PC-3 (cell line): ENCODE measurements around the gene SLIT2. TPM values are rescaled to one million over a fixed set of nuclear protein-coding genes. Genes with fewer than 3 reads are reported as not detected.

Experiments used
- ATAC-seq: fragments of 200-7000 bp; cut with Tn5 transposase; 2 replicates; pipeline ENCODE4 v1.9.1; 2020; ENCODE audit warnings: mild to moderate bottlenecking, moderate library complexity
- BruUV-seq: library from RNA; stranded (reverse); fragments of 400-500 nt; replicated peaks from 2 replicates; lab custom pipeline; 2021; lab: Mats Ljungman, UMichigan
- CTCF ChIA-PET: fragments of 300-600 bp; sonication (Branson Sonifier 250); formaldehyde crosslinking; loops from one replicate; lab custom pipeline; 2022; ENCODE audit warnings: antibody characterized with exemption; lab: Charles Lee
- POLR2A ChIA-PET: fragments of 300-600 bp; sonication (Branson Sonifier 250); formaldehyde crosslinking; loops from one replicate; lab custom pipeline; 2022; ENCODE audit warnings: antibody characterized with exemption; ENCODE audit not compliant: unreplicated experiment; lab: Charles Lee
- DNase-seq: peaks from one replicate; pipeline ENCODE4 v3.0.0-alpha.2; 2015
- H2AFZ ChIP-seq: fragments of 300-600 bp; sonication (generic); 2 replicates; pipeline ENCODE4 v1.6.0; 2016; ENCODE audit warnings: antibody characterized with exemption, low read length
- H3F3A ChIP-seq: fragments of 300-600 bp; sonication (generic); one replicate; pipeline ENCODE4 v1.6.0; 2017; ENCODE audit warnings: antibody characterized with exemption, low read length, control low read depth, mild to moderate bottlenecking; ENCODE audit not compliant: unreplicated experiment
- H3K27ac ChIP-seq: fragments of 300-600 bp; sonication (generic); 2 replicates; pipeline ENCODE4 v1.5.1; 2016; ENCODE audit warnings: mild to moderate bottlenecking, low read length
- H3K27me3 ChIP-seq: fragments of 300-600 bp; sonication (generic); 2 replicates; pipeline ENCODE4 v1.6.1; 2016; ENCODE audit warnings: low read length, mixed read lengths
- H3K36me3 ChIP-seq: fragments of 300-600 bp; sonication (generic); 2 replicates; pipeline ENCODE4 v1.6.1; 2016; ENCODE audit warnings: low read depth, mixed run types, low read length, mixed read lengths
- H3K4me1 ChIP-seq: fragments of 300-600 bp; sonication (generic); 2 replicates; pipeline ENCODE4 v1.5.1; 2016; ENCODE audit warnings: low read length; ENCODE audit not compliant: insufficient read depth
- H3K4me2 ChIP-seq: fragments of 300-600 bp; sonication (generic); 2 replicates; pipeline ENCODE4 v1.6.0; 2016; ENCODE audit warnings: low read length
- H3K4me3 ChIP-seq: fragments of 300-600 bp; sonication (generic); 2 replicates; pipeline ENCODE4 v1.5.1; 2016; ENCODE audit warnings: mild to moderate bottlenecking, low read length, mixed read lengths
- H3K79me2 ChIP-seq: fragments of 300-600 bp; sonication (generic); 2 replicates; pipeline ENCODE4 v1.6.1; 2017; ENCODE audit warnings: low read length, mixed read lengths
- H3K9ac ChIP-seq: fragments of 300-600 bp; sonication (generic); 2 replicates; pipeline ENCODE4 v1.6.0; 2016; ENCODE audit warnings: mild to moderate bottlenecking, low read length
- H3K9me2 ChIP-seq: fragments of 300-600 bp; sonication (generic); replicated peaks from 2 replicates; pipeline ENCODE4 v1.6.1; 2016; ENCODE audit warnings: mixed run types, low read length, mixed read lengths
- H3K9me3 ChIP-seq: fragments of 300-600 bp; sonication (generic); 2 replicates; pipeline ENCODE4 v1.6.1; 2016; ENCODE audit warnings: low read length, mixed read lengths
- H4K20me1 ChIP-seq: fragments of 300-600 bp; sonication (generic); 2 replicates; pipeline ENCODE4 v1.6.1; 2016; ENCODE audit warnings: low read length, mixed read lengths
- CTCF ChIP-seq: fragments of 300-600 bp; sonication (generic); conservative IDR thresholded peaks from 2 replicates; pipeline ENCODE4 v1.5.1; 2017; ENCODE audit warnings: antibody characterized with exemption, low read depth, mild to moderate bottlenecking, low read length
- EZH2 ChIP-seq: fragments of 300-600 bp; sonication (generic); IDR thresholded peaks from one replicate; pipeline ENCODE4 v1.6.1; 2017; ENCODE audit warnings: antibody characterized with exemption, mild to moderate bottlenecking, low read length; ENCODE audit not compliant: unreplicated experiment
- EZH2phosphoT487 ChIP-seq: fragments of 300-600 bp; sonication (generic); IDR thresholded peaks from 2 replicates; pipeline ENCODE4 v1.6.1; 2018; ENCODE audit warnings: mild to moderate bottlenecking, antibody characterized with exemption, low read length, borderline replicate concordance
- intact Hi-C: fragments of 100-400 bp; cut with micrococcal nuclease; formaldehyde crosslinking; loops from 2 replicates; pipeline ENCODE4 v1.9.0; 2023
- total RNA-seq: library from RNA; depleted of rRNA; stranded (reverse); fragments of >200 nt; gene quantifications from 2 replicates; pipeline ENCODE4 v1.2.3, GENCODE V29; 2014

SLIT2 gene
- total RNA-seq, 1 experiment from 2014 or later = 19.1 TPM

GRCh38 chr4:20262221-20262620 is 10.5 kb downstream of the SLIT2 start:
- POLR2A ChIA-PET = no interaction called here
- DNase-seq (peak; percentile 54), ATAC-seq (peak; percentile 41)
- no peaks in the 10 kb centered on the region for H3K27me3 ChIP-seq
- H3K9me3 ChIP-seq = no peaks in the 10 kb centered on the region
- H2AFZ ChIP-seq = no peak overlapping the region
- peaks cover 54% of the 10 kb centered on the region for H3K4me1 ChIP-seq
- no peak overlapping the region for H3K4me3 ChIP-seq
- no peak overlapping the region for H3K4me2 ChIP-seq
- peaks cover 82% of the 10 kb centered on the region for H3K79me2 ChIP-seq
- H3F3A ChIP-seq = no peaks in the 10 kb centered on the region
- CTCF ChIA-PET = no interaction called here
- H3K27ac ChIP-seq = no peak overlapping the region
- peaks cover 28% of the 10 kb centered on the region; the same call in 1 of the 2 replicates for H4K20me1 ChIP-seq
- intact Hi-C loops = no loop called here
- peaks cover 29% of the 10 kb centered on the region; the same call in 1 of the 2 replicates for H3K36me3 ChIP-seq
- TF ChIP-seq EZH2phosphoT487 (no peak), EZH2 (no peak), CTCF (no peak)
- no peak overlapping the region for H3K9ac ChIP-seq
- BruUV-seq = no TSS peak
- H3K9me2 ChIP-seq = no peaks in the 10 kb centered on the region

- H3K4me1 ChIP-seq = peaks cover 40% of the 10 kb centered on the region
- H3K27ac ChIP-seq = no peak overlapping the region
- no peak overlapping the region for H3K9ac ChIP-seq
- ChIA-PET POLR2A (interaction anchor here (0.5 kb wide), 1 partner anchor 13 kb away, joined by 3 read pairs; the partner anchor contains the start of gene SLIT2), CTCF (interaction anchor here (0.6 kb wide), 1 partner anchor 162 kb away, joined by 3 read pairs; no protein-coding TSS in a partner anchor)
- no peaks in the 10 kb centered on the region for H3K27me3 ChIP-seq
- no peak overlapping the region for H3K4me3 ChIP-seq
- no peak overlapping the region for H2AFZ ChIP-seq
- H3F3A ChIP-seq = no peaks in the 10 kb centered on the region
- BruUV-seq = no TSS peak
- ATAC-seq (no peak), DNase-seq (no peak)
- peaks cover 15% of the 10 kb centered on the region; the same call in 1 of the 2 replicates for H4K20me1 ChIP-seq
- H3K36me3 ChIP-seq = peaks cover 28% of the 10 kb centered on the region; the same call in 1 of the 2 replicates
- no peaks in the 10 kb centered on the region for H3K9me3 ChIP-seq
- peaks cover 80% of the 10 kb centered on the region for H3K79me2 ChIP-seq
- H3K9me2 ChIP-seq = no peaks in the 10 kb centered on the region
- TF ChIP-seq EZH2phosphoT487 = no peak
- no peak for TF ChIP-seq CTCF
- TF ChIP-seq EZH2 = no peak
- 0 out of 2 replicates have a peak overlapping the region, but pooled peaks have one; percentile 6 for H3K4me2 ChIP-seq
- intact Hi-C loops = no loop called here
Observed at GRCh38 chr4:20264688-20265087, 13.0 kb downstream of the SLIT2 start.

- Histone ChIP-seq H3K9me3 (no peaks in the 10 kb centered on the region), H3K4me1 (peaks cover 40% of the 10 kb centered on the region), H3K4me3 (no peak overlapping the region), H3K36me3 (peaks cover 22% of the 10 kb centered on the region; the same call in 1 of the 2 replicates), H2AFZ (no peak overlapping the region), H3K9ac (no peak overlapping the region), H3K79me2 (peaks cover 81% of the 10 kb centered on the region), H3K9me2 (no peaks in the 10 kb centered on the region), H3F3A (no peaks in the 10 kb centered on the region), H4K20me1 (peaks cover 15% of the 10 kb centered on the region; the same call in 1 of the 2 replicates), H3K27me3 (no peaks in the 10 kb centered on the region), H3K4me2 (peak overlapping the region; percentile 53), H3K27ac (peak overlapping the region; percentile 41)
- intact Hi-C loops = no loop called here
- no TSS peak for BruUV-seq
- ChIA-PET CTCF (interaction anchor here (0.6 kb wide), 1 partner anchor 119 kb away, joined by 6 read pairs; no protein-coding TSS in a partner anchor), POLR2A (no interaction called here)
- peak; percentile 79 for DNase-seq
- no peak for TF ChIP-seq CTCF
- no peak for TF ChIP-seq EZH2phosphoT487
- TF ChIP-seq EZH2 = no peak
- ATAC-seq = peak; percentile 85
Observed at GRCh38 chr4:20265726-20266125, 14.0 kb downstream of the SLIT2 start.
